Mammary microvascular endothelial cell (primary cell): ENCODE results near the gene TMLHE. TPM values are rescaled to one million over a fixed set of nuclear protein-coding genes. Genes with fewer than 3 reads are reported as not detected.

Experiments
- total RNA-seq: library from RNA; depleted of rRNA; stranded (reverse); fragments of >200 nt; gene quantifications from 2 replicates; pipeline ENCODE4 v1.2.3, GENCODE V29; 2015

The TMLHE gene, protein sequence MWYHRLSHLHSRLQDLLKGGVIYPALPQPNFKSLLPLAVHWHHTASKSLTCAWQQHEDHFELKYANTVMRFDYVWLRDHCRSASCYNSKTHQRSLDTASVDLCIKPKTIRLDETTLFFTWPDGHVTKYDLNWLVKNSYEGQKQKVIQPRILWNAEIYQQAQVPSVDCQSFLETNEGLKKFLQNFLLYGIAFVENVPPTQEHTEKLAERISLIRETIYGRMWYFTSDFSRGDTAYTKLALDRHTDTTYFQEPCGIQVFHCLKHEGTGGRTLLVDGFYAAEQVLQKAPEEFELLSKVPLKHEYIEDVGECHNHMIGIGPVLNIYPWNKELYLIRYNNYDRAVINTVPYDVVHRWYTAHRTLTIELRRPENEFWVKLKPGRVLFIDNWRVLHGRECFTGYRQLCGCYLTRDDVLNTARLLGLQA
- total RNA-seq, result 5.5 and 6.4 TPM in 2 replicates

GRCh38 chrX:155612312-155613224 lies at the start of gene TMLHE, which contains the start of gene SPRY3:
TSS of gene TMLHE (minus strand) at chrX:155612952. CDS start at chrX:155545276, 67,676 bp downstream.
TSS of gene SPRY3 (plus strand) at chrX:155612586.

GRCh38 chrX:155458471-155458870 lies 154.3 kb downstream of the TMLHE start, which contains the start of gene F8A3:
TSS of gene F8A3 (minus strand) at chrX:155458620. CDS start at chrX:155458600, 20 bp downstream.

Other genes starting within 250 kb of the TMLHE start
- gene F8A2, start 230.9 kb downstream of the TMLHE start, total RNA-seq, result not detected in 2 replicates
- gene F8A3, start 154.3 kb downstream of the TMLHE start, total RNA-seq, result 5.9 and 6.1 TPM in 2 replicates
- gene SPRY3, start 366 bp downstream of the TMLHE start, total RNA-seq, result 0.44 and 0.60 TPM in 2 replicates